H9 (cell line): ENCODE results near the gene SLC47A2. TPM values are rescaled to one million over a fixed set of nuclear protein-coding genes. Genes with fewer than 3 reads are reported as not detected.

Source experiments
- DNase-seq: peaks from one replicate; pipeline ENCODE4 v3.0.0-alpha.2; 2017
- H2AFZ ChIP-seq: one replicate; pipeline ENCODE4 v1.6.1; 2013; ENCODE audit warnings: mild to moderate bottlenecking, low read length, control low read depth, moderate library complexity
- H2AK5ac ChIP-seq: 2 replicates; pipeline ENCODE4 v1.6.1; 2013; ENCODE audit warnings: low read length, control low read depth, mixed read lengths; ENCODE audit not compliant: insufficient read length
- H2BK120ac ChIP-seq: one replicate; pipeline ENCODE4 v1.6.1; 2013; ENCODE audit warnings: low read depth, mild to moderate bottlenecking, low read length, control low read depth, inconsistent platforms; ENCODE audit not compliant: poor library complexity, severe bottlenecking
- H2BK12ac ChIP-seq: 2 replicates; pipeline ENCODE4 v1.6.1; 2013; ENCODE audit warnings: low read length, control low read depth, mixed read lengths, low read depth; ENCODE audit not compliant: insufficient read length
- H2BK15ac ChIP-seq: 2 replicates; pipeline ENCODE4 v1.6.1; 2013; ENCODE audit warnings: low read depth, low read length, control low read depth
- H2BK20ac ChIP-seq: one replicate; pipeline ENCODE4 v1.6.1; 2013; ENCODE audit warnings: low read depth, mild to moderate bottlenecking, low read length, control low read depth, inconsistent platforms; ENCODE audit not compliant: poor library complexity, severe bottlenecking
- H2BK5ac ChIP-seq: 2 replicates; pipeline ENCODE4 v1.6.1; 2013; ENCODE audit warnings: low read length, control low read depth, mixed read lengths; ENCODE audit not compliant: insufficient read length
- H3K14ac ChIP-seq: 2 replicates; pipeline ENCODE4 v1.6.1; 2013; ENCODE audit warnings: low read length, control low read depth; ENCODE audit not compliant: insufficient read depth
- H3K18ac ChIP-seq: 2 replicates; pipeline ENCODE4 v1.6.1; 2013; ENCODE audit warnings: low read depth, mild to moderate bottlenecking, mixed read lengths, low read length, control low read depth; ENCODE audit not compliant: insufficient read length
- H3K23ac ChIP-seq: 2 replicates; pipeline ENCODE4 v1.6.1; 2013; ENCODE audit warnings: low read length, control low read depth, mixed read lengths, low read depth; ENCODE audit not compliant: insufficient read length
- H3K23me2 ChIP-seq: 2 replicates; pipeline ENCODE4 v1.6.1; 2013; ENCODE audit warnings: low read depth, mild to moderate bottlenecking, mixed read lengths, low read length, control low read depth; ENCODE audit not compliant: insufficient read length, poor library complexity, severe bottlenecking
- H3K27ac ChIP-seq: 2 replicates; pipeline ENCODE4 v1.5.1; 2013; ENCODE audit warnings: low read length, control low read depth, mixed read lengths, low read depth; ENCODE audit not compliant: insufficient read length
- H3K27me3 ChIP-seq: 2 replicates; pipeline ENCODE4 v1.6.1; 2013; ENCODE audit warnings: low read length, control low read depth, inconsistent platforms; ENCODE audit not compliant: insufficient read depth
- H3K4ac ChIP-seq: 2 replicates; pipeline ENCODE4 v1.6.1; 2013; ENCODE audit warnings: low read depth, mild to moderate bottlenecking, control low read depth, inconsistent platforms, low read length, moderate library complexity
- H3K4me1 ChIP-seq: 2 replicates; pipeline ENCODE4 v1.6.1; 2013; ENCODE audit warnings: low read length, control low read depth, inconsistent platforms; ENCODE audit not compliant: insufficient read depth
- H3K4me2 ChIP-seq: 2 replicates; pipeline ENCODE4 v1.6.1; 2013; ENCODE audit warnings: low read length, control low read depth, mixed read lengths; ENCODE audit not compliant: insufficient read length, insufficient read depth
- H3K56ac ChIP-seq: 2 replicates; pipeline ENCODE4 v1.6.1; 2013; ENCODE audit warnings: low read depth, mild to moderate bottlenecking, mixed read lengths, low read length, control low read depth; ENCODE audit not compliant: insufficient read length
- H3K79me1 ChIP-seq: 2 replicates; pipeline ENCODE4 v1.6.1; 2013; ENCODE audit warnings: low read depth, mild to moderate bottlenecking, moderate library complexity, low read length, control low read depth, inconsistent platforms; ENCODE audit not compliant: insufficient read depth, poor library complexity, severe bottlenecking
- H3K79me2 ChIP-seq: 2 replicates; pipeline ENCODE4 v1.6.1; 2013; ENCODE audit warnings: low read length, control low read depth, inconsistent platforms; ENCODE audit not compliant: insufficient read depth
- H3K9ac ChIP-seq: 2 replicates; pipeline ENCODE4 v1.6.1; 2013; ENCODE audit warnings: low read length, control low read depth, mixed read lengths; ENCODE audit not compliant: insufficient read length; ENCODE audit errors: extremely low read depth
- H3K9me3 ChIP-seq: one replicate; pipeline ENCODE4 v1.6.1; 2013; ENCODE audit warnings: low read depth, low read length, inconsistent platforms; ENCODE audit not compliant: control insufficient read depth
- H3T11ph ChIP-seq: one replicate; pipeline ENCODE4 v1.6.1; 2013; ENCODE audit warnings: mild to moderate bottlenecking, low read length, control low read depth, inconsistent platforms
- H4K20me1 ChIP-seq: one replicate; pipeline ENCODE4 v1.6.1; 2013; ENCODE audit not compliant: control insufficient read depth, insufficient read length, insufficient read depth
- H4K5ac ChIP-seq: 2 replicates; pipeline ENCODE4 v1.6.1; 2013; ENCODE audit warnings: low read depth, mild to moderate bottlenecking, mixed read lengths, low read length, control low read depth; ENCODE audit not compliant: insufficient read length
- H4K8ac ChIP-seq: replicated peaks from 2 replicates; pipeline ENCODE4 v1.6.1; 2013; ENCODE audit warnings: low read length, control low read depth, mixed read lengths, low read depth; ENCODE audit not compliant: insufficient read length
- H4K91ac ChIP-seq: 2 replicates; pipeline ENCODE4 v1.6.1; 2013; ENCODE audit warnings: low read depth, mild to moderate bottlenecking, moderate library complexity, mixed read lengths, low read length, control low read depth; ENCODE audit not compliant: insufficient read length
- H3K27ac Mint-ChIP-seq, 3 experiments: 2 replicates in 2 of 3; 3 replicates in 1 of 3; pipeline ENCODE4 v1.8.0; 2020 to 2021; ENCODE audit warnings: mixed read lengths in 3 of 3, mild to moderate bottlenecking in 1 of 3, moderate library complexity in 1 of 3
- H3K27me3 Mint-ChIP-seq: 2 replicates; pipeline ENCODE4 v1.8.0; 2021; ENCODE audit warnings: low read depth, mild to moderate bottlenecking, moderate library complexity, mixed read lengths
- H3K36me3 Mint-ChIP-seq, 3 experiments: 2 replicates in 2 of 3; 3 replicates in 1 of 3; pipeline ENCODE4 v1.8.0; 2020 to 2021; ENCODE audit warnings: low read depth in 3 of 3, mixed read lengths in 3 of 3; ENCODE audit not compliant: insufficient read depth in 1 of 3
- H3K4me1 Mint-ChIP-seq, 2 experiments: 2 replicates each; pipeline ENCODE4 v1.8.0; 2020; ENCODE audit warnings: mixed read lengths in 2 of 2
- H3K4me3 Mint-ChIP-seq, 2 experiments: 2 replicates in 1 of 2; 3 replicates in 1 of 2; pipeline ENCODE4 v1.8.0; 2020 to 2021; ENCODE audit warnings: mild to moderate bottlenecking in 2 of 2, mixed read lengths in 2 of 2, moderate library complexity in 1 of 2
- H3K9me3 Mint-ChIP-seq, 2 experiments: 2 replicates in 1 of 2; 3 replicates in 1 of 2; pipeline ENCODE4 v1.8.0; 2020; ENCODE audit warnings: mild to moderate bottlenecking in 2 of 2, mixed read lengths in 2 of 2, moderate library complexity in 1 of 2
- CTCF ChIP-seq: fragments of 200-600 bp; sonication (generic); conservative IDR thresholded peaks from 3 replicates; pipeline ENCODE4 v1.8.0; 2021; ENCODE audit warnings: antibody characterized with exemption, mild to moderate bottlenecking
- WGBS: extraction: QIAGEN DNeasy Blood & Tissue Kit; methylation state at CpG from one replicate; pipeline ENCODE4 v1.1.7; 2013; ENCODE audit warnings: missing lambda C conversion rate, low lambda C conversion rate, mixed read lengths; ENCODE audit not compliant: insufficient read length; ENCODE audit errors: extremely low coverage; 5-methylcytosine and 5-hydroxymethylcytosine counted together
- total RNA-seq: library from RNA; stranded (reverse); gene quantifications from 2 replicates; pipeline ENCODE4 v1.2.1, GENCODE V29; 2021

SLC47A2 gene
- total RNA-seq, 1 experiment from 2014 or later: not detected

- Histone ChIP-seq H3K56ac (no peak overlapping the region), H2BK5ac (no peak overlapping the region), H2BK12ac (no peak overlapping the region), H3K27me3 (no peaks in the 10 kb centered on the region), H3K79me1 (peaks cover 4% of the 10 kb centered on the region), H3K14ac (no peak overlapping the region), H2AFZ (no peak overlapping the region), H4K5ac (no peak overlapping the region), H3K79me2 (peaks cover 6% of the 10 kb centered on the region; the same call in 1 of the 2 replicates), H2AK5ac (no peak overlapping the region), H3K23ac (no peak overlapping the region), H2BK15ac (no peak overlapping the region), H4K91ac (no peak overlapping the region), H3K23me2 (no peaks in the 10 kb centered on the region), H3K4ac (no peak overlapping the region), H3K9ac (no peak overlapping the region), H2BK20ac (no peak overlapping the region), H3T11ph (no peak overlapping the region), H3K27ac (no peak overlapping the region), H3K9me3 (peaks cover 11% of the 10 kb centered on the region), H3K4me1 (no peaks in the 10 kb centered on the region), H4K8ac (no peak overlapping the region), H3K4me2 (no peak overlapping the region), H3K18ac (no peak overlapping the region), H4K20me1 (no peaks in the 10 kb centered on the region), H2BK120ac (no peak overlapping the region)
- DNase-seq: no peak
- H3K4me1 Mint-ChIP-seq: 0 out of 4 replicates have a peak, but pooled peaks cover 0 to under 1% of the 10 kb centered on the region in 2 experiments
- peaks cover 49 to 86% (median 65%) of the 10 kb centered on the region in 3 experiments for H3K36me3 Mint-ChIP-seq
- TF ChIP-seq CTCF: no peak
- H3K27me3 Mint-ChIP-seq: no peaks in the 10 kb centered on the region
- WGBS: no CpG with 5 or more reads among the region's 4 CpGs
- no peak overlapping the region; a peak in 1 of 7 replicates for H3K27ac Mint-ChIP-seq
- H3K9me3 Mint-ChIP-seq: peaks cover 19 to 22% of the 10 kb centered on the region in 2 experiments
- H3K4me3 Mint-ChIP-seq: no peak overlapping the region
Measured at GRCh38 chr17:19656851-19657581, 59.4 kb downstream of the SLC47A2 start.
